ENCODE measurements around the gene SERTAD3.
A peak's percentile ranks its signal among the peaks of the same experiment; 100 is the strongest.

SERTAD3 gene

GRCh38 chr19:40421993-40422747 is 22.0 kb downstream of the SERTAD3 start:
- peaks cover 14% of the 10 kb centered on the region for H3K36me3 ChIP-seq (ENCODE audit: insufficient read depth, low read length)
- H3K4me1 ChIP-seq (ENCODE audit: insufficient read depth, low read length) = peaks cover 34% of the 10 kb centered on the region
- H3K9me3 ChIP-seq (ENCODE audit: low read length) = no peaks in the 10 kb centered on the region
- H3K27me3 ChIP-seq (ENCODE audit: control insufficient read depth in 1 of 2, insufficient read depth in 2 of 2, low read length in 2 of 2) = no peaks in the 10 kb centered on the region
- peak overlapping the region; percentile 89 for H3K9ac ChIP-seq (ENCODE audit: low read length)
- no peak overlapping the region for H3K4me3 ChIP-seq (ENCODE audit: low read depth in 1 of 2, low read length in 2 of 2)
- H3K27ac ChIP-seq (ENCODE audit: low read depth, low read length) = peak overlapping the region; percentile 100

DNA sequence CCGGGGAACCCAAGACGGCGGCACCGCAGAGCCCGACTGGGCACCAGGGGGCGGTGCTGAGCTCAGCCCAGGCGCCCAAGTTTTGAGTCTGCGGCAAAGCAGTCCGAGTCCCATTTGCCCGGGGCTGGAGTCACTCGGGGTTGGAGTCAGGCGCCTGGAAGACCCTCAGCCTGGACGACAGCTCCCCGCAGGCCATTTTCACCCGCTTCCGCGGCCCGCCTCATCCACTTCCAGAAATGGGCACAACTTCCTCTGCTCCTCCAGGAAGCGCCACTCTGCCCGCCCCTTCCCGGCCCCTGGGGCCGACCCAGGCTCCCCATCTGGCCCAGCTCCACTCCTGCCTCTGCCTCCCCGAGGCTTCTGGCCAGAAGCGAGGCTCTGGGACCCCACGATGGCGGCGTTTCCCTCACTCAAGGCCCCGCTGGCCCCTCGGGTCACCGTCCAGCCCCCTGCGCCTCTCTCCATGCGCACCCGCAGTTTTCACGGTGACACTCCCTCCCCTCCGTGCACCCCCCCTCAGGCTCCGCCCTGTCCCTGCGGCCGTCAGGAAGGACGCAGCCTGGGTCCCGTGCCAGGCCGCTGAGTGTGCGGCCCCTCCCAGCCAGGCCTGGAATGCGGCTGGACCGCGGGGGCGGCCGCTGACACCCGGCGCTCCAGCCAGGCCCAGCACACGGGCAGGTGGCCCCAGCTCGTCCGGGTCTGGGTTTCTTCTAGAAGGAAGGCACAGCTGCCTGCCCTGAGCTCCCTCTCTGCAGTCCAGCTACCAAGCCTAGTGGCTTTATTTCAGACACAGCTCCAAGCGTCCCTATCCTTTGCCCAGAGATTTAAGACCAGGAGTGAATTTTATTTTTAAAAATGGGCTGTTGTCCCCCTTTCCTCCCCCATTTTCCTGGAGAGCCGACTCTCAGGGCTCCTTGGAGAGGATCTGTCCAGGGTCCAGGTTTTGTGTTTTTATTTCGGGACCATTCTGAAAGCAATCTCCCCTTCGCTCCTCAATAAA is 23.1 kb downstream of the SERTAD3 start:
- peak overlapping the region; percentile 48 to 65 for H3K4me3 ChIP-seq (ENCODE audit: low read depth in 1 of 2, low read length in 2 of 2)
- H3K9me3 ChIP-seq (ENCODE audit: low read length) = no peaks in the 10 kb centered on the region
- H3K36me3 ChIP-seq (ENCODE audit: insufficient read depth, low read length) = peaks cover 14% of the 10 kb centered on the region
- peak overlapping the region; percentile 89 for H3K9ac ChIP-seq (ENCODE audit: low read length)
- no peaks in the 10 kb centered on the region for H3K27me3 ChIP-seq (ENCODE audit: control insufficient read depth in 1 of 2, insufficient read depth in 2 of 2, low read length in 2 of 2)
- peak overlapping the region; percentile 100 for H3K27ac ChIP-seq (ENCODE audit: low read depth, low read length)
- peaks cover 30% of the 10 kb centered on the region for H3K4me1 ChIP-seq (ENCODE audit: insufficient read depth, low read length)

GRCh38 chr19:40420451-40420765 is 23.7 kb downstream of the SERTAD3 start:
- Histone ChIP-seq H3K27ac (ENCODE audit: low read depth, low read length) (peak overlapping the region; percentile 100), H3K4me1 (ENCODE audit: insufficient read depth, low read length) (peaks cover 30% of the 10 kb centered on the region), H3K4me3 (ENCODE audit: low read depth in 1 of 2, low read length in 2 of 2) (peak overlapping the region; percentile 48 to 65), H3K36me3 (ENCODE audit: insufficient read depth, low read length) (peaks cover 14% of the 10 kb centered on the region), H3K27me3 (ENCODE audit: control insufficient read depth in 1 of 2, insufficient read depth in 2 of 2, low read length in 2 of 2) (no peaks in the 10 kb centered on the region), H3K9me3 (ENCODE audit: low read length) (no peaks in the 10 kb centered on the region), H3K9ac (ENCODE audit: low read length) (no peak overlapping the region)

DNA sequence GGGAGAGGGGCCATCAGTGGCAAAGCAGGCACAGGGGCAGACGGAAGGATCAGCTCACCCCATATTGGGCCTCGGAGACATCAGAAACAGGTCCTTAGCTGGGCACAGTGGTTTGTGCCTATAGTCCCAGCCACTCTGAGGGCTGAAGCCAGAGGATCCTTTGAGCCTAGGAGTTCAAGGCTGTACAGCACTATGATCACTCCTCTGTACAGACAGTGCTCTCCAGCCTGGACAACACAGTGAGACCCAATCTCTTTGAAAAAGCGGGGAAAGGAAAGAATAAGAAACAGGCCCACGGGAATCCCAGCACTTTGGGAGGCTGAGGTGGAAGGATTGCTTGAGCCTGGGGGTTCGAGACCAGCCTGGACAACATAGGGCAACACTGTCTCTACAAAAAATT is 24.4 kb downstream of the SERTAD3 start:
- H3K4me1 ChIP-seq (ENCODE audit: insufficient read depth, low read length) = peaks cover 33% of the 10 kb centered on the region
- no peak overlapping the region for H3K4me3 ChIP-seq (ENCODE audit: low read depth in 1 of 2, low read length in 2 of 2)
- H3K27ac ChIP-seq (ENCODE audit: low read depth, low read length) = no peak overlapping the region
- H3K9me3 ChIP-seq (ENCODE audit: low read length) = no peaks in the 10 kb centered on the region
- no peak overlapping the region for H3K9ac ChIP-seq (ENCODE audit: low read length)
- peaks cover 14% of the 10 kb centered on the region for H3K36me3 ChIP-seq (ENCODE audit: insufficient read depth, low read length)
- H3K27me3 ChIP-seq (ENCODE audit: control insufficient read depth in 1 of 2, insufficient read depth in 2 of 2, low read length in 2 of 2) = no peaks in the 10 kb centered on the region

- H3K4me3 ChIP-seq (ENCODE audit: low read depth in 1 of 2, low read length in 2 of 2) = no peak overlapping the region
- no peak overlapping the region for H3K27ac ChIP-seq (ENCODE audit: low read depth, low read length)
- H3K4me1 ChIP-seq (ENCODE audit: insufficient read depth, low read length) = peaks cover 28% of the 10 kb centered on the region
- H3K9me3 ChIP-seq (ENCODE audit: low read length) = no peaks in the 10 kb centered on the region
- H3K9ac ChIP-seq (ENCODE audit: low read length) = no peak overlapping the region
- peaks cover 14% of the 10 kb centered on the region for H3K36me3 ChIP-seq (ENCODE audit: insufficient read depth, low read length)
- H3K27me3 ChIP-seq (ENCODE audit: control insufficient read depth in 1 of 2, insufficient read depth in 2 of 2, low read length in 2 of 2) = no peaks in the 10 kb centered on the region
Measured at GRCh38 chr19:40419066-40419612, 25.0 kb downstream of the SERTAD3 start.

- no peak overlapping the region for H3K9ac ChIP-seq (ENCODE audit: low read length)
- no peaks in the 10 kb centered on the region for H3K9me3 ChIP-seq (ENCODE audit: low read length)
- no peak overlapping the region for H3K27ac ChIP-seq (ENCODE audit: low read depth, low read length)
- H3K27me3 ChIP-seq (ENCODE audit: control insufficient read depth in 1 of 2, insufficient read depth in 2 of 2, low read length in 2 of 2) = no peaks in the 10 kb centered on the region
- peaks cover 24% of the 10 kb centered on the region for H3K4me1 ChIP-seq (ENCODE audit: insufficient read depth, low read length)
- no peak overlapping the region for H3K4me3 ChIP-seq (ENCODE audit: low read depth in 1 of 2, low read length in 2 of 2)
- H3K36me3 ChIP-seq (ENCODE audit: insufficient read depth, low read length) = peaks cover 10% of the 10 kb centered on the region
Measured at GRCh38 chr19:40418040-40418439, 26.1 kb downstream of the SERTAD3 start.

GRCh38 chr19:40417643-40417981 is 26.5 kb downstream of the SERTAD3 start:
- H3K4me3 ChIP-seq (ENCODE audit: low read depth in 1 of 2, low read length in 2 of 2) = no peak overlapping the region
- H3K9ac ChIP-seq (ENCODE audit: low read length) = no peak overlapping the region

DNA sequence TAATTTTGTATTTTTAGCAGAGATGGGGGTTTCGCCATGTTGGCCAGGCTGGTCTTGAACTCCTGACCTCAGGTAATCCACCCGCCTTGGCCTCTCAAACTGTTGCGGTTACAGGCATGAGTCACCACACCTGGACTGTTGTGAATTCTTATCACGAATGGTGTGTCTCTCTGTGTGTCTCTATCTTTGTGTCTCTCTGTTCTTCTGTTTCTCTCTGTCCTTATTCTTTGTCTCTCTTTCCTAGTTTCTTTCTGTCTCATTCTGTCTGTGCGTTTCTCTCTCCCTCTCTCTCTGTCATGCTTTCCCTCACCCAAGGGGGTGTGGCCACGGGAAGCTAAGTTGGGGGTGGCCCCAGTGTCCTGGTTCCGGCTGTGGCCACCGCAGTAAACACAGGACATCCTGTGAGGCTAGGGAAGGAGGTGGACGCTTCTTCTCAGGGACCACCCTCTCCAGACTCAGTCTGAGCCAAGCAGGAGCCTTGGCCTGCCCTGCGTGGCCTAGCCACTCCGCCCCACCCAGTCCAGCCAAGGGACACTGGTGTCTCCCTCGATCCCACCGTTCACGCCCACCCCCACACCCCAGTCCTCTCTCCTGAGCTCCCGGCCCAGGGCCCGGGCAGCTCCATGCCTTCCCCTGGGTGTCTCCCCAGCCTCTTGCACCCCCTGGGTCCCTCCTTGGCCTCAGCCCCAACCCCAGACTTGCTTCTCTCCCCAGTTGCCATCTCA is 27.1 kb downstream of the SERTAD3 start:
- Histone ChIP-seq H3K27ac (ENCODE audit: low read depth, low read length) (no peak overlapping the region), H3K4me3 (ENCODE audit: low read depth in 1 of 2, low read length in 2 of 2) (no peak overlapping the region), H3K9me3 (ENCODE audit: low read length) (no peaks in the 10 kb centered on the region), H3K4me1 (ENCODE audit: insufficient read depth, low read length) (peaks cover 15% of the 10 kb centered on the region), H3K36me3 (ENCODE audit: insufficient read depth, low read length) (peaks cover under 1% of the 10 kb centered on the region), H3K27me3 (ENCODE audit: control insufficient read depth in 1 of 2, insufficient read depth in 2 of 2, low read length in 2 of 2) (no peaks in the 10 kb centered on the region), H3K9ac (ENCODE audit: low read length) (no peak overlapping the region)

More at GRCh38 chr19:40417643-40417981, 26.5 kb downstream of the SERTAD3 start:
- Histone ChIP-seq H3K9me3 (ENCODE audit: low read length) (no peaks in the 10 kb centered on the region), H3K36me3 (ENCODE audit: insufficient read depth, low read length) (peaks cover 6% of the 10 kb centered on the region), H3K27me3 (ENCODE audit: control insufficient read depth in 1 of 2, insufficient read depth in 2 of 2, low read length in 2 of 2) (no peaks in the 10 kb centered on the region), H3K27ac (ENCODE audit: low read depth, low read length) (no peak overlapping the region), H3K4me1 (ENCODE audit: insufficient read depth, low read length) (peaks cover 20% of the 10 kb centered on the region)

DNA sequence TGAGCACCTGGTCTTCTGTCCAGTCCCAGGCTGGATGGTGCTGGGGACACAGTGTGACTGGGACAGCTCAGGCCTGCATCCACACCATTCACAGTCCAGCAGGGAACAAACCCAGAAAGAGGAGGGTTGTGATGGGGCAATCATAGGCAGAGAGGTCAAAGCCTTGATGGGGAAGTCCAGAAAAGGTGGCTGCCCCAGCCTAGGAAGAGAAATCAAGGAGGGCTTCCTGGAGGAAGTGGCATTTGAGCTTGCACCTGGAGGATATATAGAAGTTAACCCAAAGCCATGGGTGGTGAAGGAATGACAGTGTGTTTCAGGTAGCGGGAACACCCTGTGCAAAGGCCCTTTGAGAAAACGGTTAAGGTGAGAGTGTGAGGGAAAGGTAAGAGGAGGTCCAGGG is 28.4 kb downstream of the SERTAD3 start:
- H3K27ac ChIP-seq (ENCODE audit: low read depth, low read length) = no peak overlapping the region
- peaks cover 15% of the 10 kb centered on the region for H3K4me1 ChIP-seq (ENCODE audit: insufficient read depth, low read length)
- H3K9me3 ChIP-seq (ENCODE audit: low read length) = no peaks in the 10 kb centered on the region
- no peak overlapping the region for H3K9ac ChIP-seq (ENCODE audit: low read length)
- H3K36me3 ChIP-seq (ENCODE audit: insufficient read depth, low read length) = no peaks in the 10 kb centered on the region
- H3K4me3 ChIP-seq (ENCODE audit: low read depth in 1 of 2, low read length in 2 of 2) = no peak overlapping the region
- no peaks in the 10 kb centered on the region for H3K27me3 ChIP-seq (ENCODE audit: control insufficient read depth in 1 of 2, insufficient read depth in 2 of 2, low read length in 2 of 2)

DNA sequence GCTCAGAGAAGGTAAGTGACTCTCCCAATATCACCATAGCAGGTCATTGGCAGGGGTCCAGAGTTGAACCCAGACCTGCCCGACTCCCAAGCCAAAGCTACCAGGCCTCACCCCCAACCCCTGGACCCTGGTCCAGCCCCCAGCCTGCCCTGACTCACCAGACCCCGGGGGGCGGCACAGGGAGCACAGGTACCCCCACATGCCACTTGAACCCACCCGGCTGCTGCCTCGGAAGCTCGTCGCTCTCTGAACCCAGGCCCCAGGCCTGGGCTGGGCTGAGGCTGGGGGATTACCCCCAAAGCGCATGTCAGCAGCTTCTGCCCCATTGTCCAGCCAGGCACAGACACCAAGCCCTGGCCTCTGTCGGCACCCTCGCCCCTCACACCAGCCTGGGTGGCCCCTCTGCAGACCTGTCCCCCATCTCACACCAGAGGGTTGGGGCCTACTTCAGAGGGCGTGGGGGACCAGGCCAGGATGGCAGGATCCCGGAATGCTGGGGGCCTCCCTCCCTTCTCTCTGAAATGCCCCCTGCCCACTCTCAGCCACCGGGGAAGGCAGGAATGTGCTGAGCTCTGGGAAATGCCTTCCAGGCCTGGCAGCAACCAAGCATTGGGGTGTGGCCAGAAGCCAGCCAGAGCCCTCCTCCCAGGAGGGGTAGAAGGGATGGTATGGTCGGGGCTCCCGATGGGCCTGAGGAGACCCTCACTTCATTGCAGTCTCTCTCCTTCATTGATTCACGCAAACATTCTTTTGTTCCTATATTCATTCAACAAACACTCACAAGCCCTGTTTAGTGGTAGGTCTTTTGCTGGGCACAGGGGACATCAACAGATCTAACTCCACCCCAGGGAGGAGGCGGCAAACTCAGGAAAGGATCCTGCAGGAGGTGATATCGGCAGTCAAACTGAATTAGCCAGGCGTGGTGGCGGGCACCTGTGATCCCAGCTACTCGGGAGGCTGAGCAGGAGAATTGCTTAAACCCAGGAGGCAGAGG is 29.3 kb downstream of the SERTAD3 start:
- Histone ChIP-seq H3K4me3 (ENCODE audit: low read depth in 1 of 2, low read length in 2 of 2) (no peak overlapping the region), H3K36me3 (ENCODE audit: insufficient read depth, low read length) (no peaks in the 10 kb centered on the region), H3K4me1 (ENCODE audit: insufficient read depth, low read length) (peaks cover 15% of the 10 kb centered on the region), H3K27ac (ENCODE audit: low read depth, low read length) (no peak overlapping the region), H3K9me3 (ENCODE audit: low read length) (no peaks in the 10 kb centered on the region), H3K9ac (ENCODE audit: low read length) (no peak overlapping the region), H3K27me3 (ENCODE audit: control insufficient read depth in 1 of 2, insufficient read depth in 2 of 2, low read length in 2 of 2) (no peaks in the 10 kb centered on the region)
